GM12872 (cell line): ENCODE data around the gene TMEM62.

ENCODE experiments used
- TF ChIP-seq, protein P1 (sequence below): IDR thresholded peaks from 3 replicates; pipeline ENCODE4 v1.5.1; 2011; ENCODE audit warnings: low read depth, mild to moderate bottlenecking, low read length, moderate library complexity; ENCODE audit not compliant: insufficient read depth

The TMEM62 gene

GRCh38 chr15:43225201-43225949 lies 92.0 kb downstream of the TMEM62 start:
- TF ChIP-seq, protein P1, sequence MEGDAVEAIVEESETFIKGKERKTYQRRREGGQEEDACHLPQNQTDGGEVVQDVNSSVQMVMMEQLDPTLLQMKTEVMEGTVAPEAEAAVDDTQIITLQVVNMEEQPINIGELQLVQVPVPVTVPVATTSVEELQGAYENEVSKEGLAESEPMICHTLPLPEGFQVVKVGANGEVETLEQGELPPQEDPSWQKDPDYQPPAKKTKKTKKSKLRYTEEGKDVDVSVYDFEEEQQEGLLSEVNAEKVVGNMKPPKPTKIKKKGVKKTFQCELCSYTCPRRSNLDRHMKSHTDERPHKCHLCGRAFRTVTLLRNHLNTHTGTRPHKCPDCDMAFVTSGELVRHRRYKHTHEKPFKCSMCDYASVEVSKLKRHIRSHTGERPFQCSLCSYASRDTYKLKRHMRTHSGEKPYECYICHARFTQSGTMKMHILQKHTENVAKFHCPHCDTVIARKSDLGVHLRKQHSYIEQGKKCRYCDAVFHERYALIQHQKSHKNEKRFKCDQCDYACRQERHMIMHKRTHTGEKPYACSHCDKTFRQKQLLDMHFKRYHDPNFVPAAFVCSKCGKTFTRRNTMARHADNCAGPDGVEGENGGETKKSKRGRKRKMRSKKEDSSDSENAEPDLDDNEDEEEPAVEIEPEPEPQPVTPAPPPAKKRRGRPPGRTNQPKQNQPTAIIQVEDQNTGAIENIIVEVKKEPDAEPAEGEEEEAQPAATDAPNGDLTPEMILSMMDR, result peak; percentile 84

DNA sequence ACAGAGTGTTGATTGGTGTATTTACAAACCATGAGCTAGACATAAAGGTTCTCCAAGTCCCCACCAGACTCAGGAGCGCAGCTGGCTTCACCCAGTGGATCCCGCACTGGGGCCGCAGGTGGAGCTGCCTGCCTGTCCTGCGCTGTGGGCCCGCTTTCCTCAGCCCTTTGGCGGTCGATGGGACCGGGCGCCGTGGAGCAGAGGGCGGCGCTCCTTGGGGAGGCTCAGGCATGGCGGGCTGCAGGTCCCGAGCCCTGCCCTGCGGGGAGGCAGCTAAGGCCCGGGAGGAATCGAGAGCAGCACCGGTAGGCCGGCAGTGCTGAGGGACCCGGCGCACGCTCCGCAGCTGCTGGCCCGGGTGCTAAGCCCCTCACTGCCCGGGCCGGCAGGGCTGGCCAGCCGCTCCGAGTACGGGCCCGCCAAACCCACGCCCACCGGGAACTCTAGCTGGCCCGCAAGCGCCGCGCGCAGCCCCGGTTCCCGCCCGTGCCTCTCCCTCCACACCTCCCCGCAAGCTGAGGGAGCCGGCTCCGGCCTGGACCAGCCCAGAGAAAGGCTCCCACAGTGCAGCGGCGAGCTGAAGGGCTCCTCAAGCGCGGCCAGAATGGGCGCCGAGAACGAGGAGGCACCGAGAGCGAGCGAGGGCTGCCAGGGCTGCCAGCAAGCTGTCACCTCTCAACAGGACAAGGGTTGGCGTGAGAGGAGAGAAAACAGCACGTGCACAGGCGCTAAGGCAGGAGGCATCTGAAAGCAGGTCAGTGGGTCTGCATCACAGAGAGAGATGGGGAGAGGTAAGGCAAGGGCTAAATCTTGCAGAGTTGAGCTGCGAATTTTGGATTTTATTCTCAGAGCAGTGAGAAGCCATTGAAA lies 93.3 kb downstream of the TMEM62 start:
- TF ChIP-seq, protein P1, result no peak

- TF ChIP-seq, protein P1, result no peak
These were observed 96.6 kb downstream of the TMEM62 start for GRCh38 chr15:43229977-43230376.

GRCh38 chr15:43230640-43231115 lies 97.3 kb downstream of the TMEM62 start:
- TF ChIP-seq, protein P1, result no peak

- TF ChIP-seq, protein P1, result no peak
These were observed 99.0 kb downstream of the TMEM62 start for GRCh38 chr15:43232289-43232874.
